GM18508 (cell line): ENCODE measurements around the gene ZFP69.
"Not testable (repeated sequence)": the region's sequence is repeated elsewhere in the genome, so short reads cannot be mapped to it uniquely, and the experiment has no call there.

Experiments used
- ATAC-seq: cut with Tn5 transposase; IDR thresholded peaks from one replicate; pipeline ENCODE4 v1.9.1; 2021; ENCODE audit warnings: moderate number of reproducible peaks; ENCODE audit not compliant: insufficient read depth, unreplicated experiment

The ZFP69 gene

DNA sequence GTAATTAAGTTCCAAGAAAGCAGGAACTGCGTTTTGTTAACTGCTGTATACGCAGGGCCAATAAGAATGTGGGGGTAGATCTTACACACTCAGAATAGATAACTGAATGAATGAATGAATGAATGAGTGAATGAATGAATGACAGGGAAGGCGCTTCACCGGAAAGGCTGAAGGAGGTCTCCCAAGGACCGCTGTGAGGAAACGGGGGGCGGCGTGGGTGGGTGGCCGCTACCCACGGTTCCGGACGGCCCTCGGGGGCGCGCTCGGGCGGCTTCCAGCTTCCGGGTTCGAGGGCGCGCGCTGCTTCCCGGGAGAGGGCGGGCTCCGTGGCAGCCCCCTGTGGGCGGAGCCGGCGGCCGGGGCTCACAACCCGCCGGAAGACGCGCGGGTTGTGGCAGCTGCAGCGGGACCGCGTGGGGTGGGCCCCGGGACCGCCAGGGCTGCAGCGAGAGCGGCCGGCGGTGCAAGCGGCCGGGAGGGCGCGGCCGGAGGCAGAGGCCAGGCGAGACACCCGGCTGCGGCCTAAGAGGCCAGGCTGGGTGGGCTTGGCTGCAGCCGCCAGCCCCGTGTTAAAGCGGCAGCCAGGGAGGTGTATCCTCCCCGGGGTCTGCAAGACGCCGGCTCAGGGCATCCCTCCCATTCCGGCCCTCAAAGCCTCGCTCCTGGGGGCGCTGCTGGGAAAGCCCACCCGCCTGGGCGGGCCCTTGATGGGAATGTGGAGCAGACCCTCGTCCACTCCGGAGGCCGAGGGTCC is at the start of gene ZFP69:
TSS of gene ZFP69 (plus strand) at position 367 of the 754 bp plus-strand sequence. CDS start 2,072 bp downstream, outside the sequence.
- ATAC-seq: no peak

DNA sequence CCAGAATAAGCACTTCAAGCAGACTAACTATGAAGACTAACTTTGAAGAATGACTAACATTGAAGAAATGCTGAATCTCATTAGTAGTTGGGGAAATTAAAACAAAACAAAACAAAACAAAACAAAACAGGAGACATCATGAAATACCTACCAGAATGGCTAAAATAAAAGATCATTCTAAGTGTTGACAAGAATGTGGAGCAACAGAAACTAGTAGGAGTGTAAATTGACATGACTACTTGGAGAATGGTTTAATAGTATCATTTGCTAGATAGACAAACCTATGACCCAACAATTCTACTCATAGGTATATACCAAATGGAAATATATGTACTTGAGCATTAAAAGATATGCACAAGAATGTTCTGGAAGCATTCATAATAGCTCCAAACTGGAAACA is 45.7 kb upstream of the ZFP69 start:
- ATAC-seq: no peak

DNA sequence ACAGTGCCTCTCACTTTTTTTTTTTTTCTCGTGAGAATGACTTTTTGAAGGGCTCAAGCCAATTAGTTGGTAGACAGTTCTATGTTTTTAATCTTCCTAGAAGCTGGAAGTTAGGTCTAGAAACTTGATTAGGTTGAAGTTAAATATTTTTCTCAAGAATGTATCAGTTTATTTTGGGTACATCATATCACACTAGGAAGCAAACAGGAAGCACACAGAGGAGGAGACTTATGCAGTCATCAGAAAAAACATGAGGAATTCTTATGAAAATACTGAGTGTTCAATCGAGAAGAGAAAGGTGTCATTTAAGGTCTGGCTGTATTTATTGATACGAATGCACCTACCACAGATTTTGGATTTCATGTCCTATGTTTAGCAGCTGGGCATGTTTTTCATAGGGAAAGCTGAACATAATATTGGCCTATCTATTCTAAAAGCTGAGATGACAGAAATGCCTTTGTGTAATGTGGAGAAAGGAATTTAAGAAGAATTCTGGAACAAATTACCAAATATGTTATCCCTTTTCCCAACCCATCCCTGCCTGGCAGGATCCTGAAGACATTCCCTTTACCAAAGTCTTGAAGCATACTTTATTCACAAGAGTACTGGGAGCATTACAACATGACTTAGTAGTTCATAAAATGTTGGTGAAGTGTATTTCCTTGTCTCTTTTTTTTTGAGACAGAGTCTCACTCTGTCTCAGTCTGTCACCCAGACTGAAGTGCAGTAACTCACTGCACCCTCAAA is 44.3 kb upstream of the ZFP69 start:
- no peak for ATAC-seq

DNA sequence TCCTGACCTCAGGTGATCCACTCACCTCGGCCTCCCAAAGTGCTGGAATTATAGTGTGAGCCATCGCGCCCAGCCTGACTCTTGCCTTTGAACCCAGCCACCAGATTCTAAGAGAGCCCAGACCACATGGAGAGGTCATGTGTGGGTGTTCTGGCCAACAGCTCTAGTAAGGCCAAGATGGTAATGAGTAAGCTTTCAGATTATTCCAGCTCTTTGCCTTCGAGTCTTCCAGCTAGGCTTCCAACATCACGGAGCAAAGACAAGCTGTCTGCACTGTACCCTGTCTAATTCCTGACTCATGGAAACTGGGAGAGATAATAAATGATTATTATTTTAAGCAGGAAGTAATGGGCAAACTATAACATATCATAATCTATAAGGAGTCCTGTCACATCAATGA is 41.6 kb upstream of the ZFP69 start:
- ATAC-seq: no peak

DNA sequence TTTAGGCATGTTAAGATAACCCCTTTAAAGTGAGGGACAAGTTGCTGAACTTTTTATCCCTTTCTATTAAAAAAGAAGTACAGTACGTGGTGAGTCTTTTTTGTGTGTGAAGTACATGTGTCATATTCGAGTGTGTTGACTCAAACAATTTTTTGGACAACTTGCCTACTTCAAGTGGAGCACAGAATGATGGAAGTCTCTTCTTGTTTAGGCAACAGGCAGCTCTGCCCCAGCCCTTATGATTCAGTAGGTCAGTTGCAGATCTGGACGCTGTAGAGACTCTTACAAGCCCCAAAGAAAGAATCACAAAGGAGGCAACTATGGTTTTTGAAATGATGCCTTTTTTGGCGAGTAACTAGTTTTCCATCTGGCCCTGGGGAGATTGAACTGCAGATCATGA is 41.2 kb upstream of the ZFP69 start:
- ATAC-seq: no peak

DNA sequence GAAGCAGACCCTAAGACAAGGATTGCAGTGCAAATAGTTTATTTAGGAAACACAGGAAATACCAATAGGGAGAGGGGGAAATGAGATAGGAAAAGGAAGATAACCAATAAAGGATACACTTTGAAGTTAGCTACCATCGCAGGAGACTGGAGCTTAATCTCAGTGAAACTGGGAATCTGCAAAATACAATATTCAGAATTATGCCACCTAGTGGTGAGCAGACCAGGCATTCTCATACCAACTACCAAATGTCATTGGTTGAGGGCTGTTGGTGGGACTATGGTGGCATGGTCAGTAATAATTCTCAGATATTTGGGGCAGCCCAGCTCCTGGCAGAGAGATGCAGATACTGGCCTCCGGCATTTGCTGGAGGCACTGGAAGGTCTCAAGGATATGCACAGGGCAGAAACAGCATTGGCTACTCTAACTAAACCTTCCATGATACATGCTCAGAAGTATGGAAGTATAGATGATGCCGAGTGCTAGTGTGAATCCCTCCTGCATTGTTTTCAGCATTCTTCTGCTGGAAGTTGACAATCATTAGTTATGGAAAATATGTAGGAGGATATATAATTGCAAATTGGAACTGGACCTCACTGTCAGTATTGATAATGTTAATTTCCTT is 38.6 kb upstream of the ZFP69 start:
- ATAC-seq: no peak

DNA sequence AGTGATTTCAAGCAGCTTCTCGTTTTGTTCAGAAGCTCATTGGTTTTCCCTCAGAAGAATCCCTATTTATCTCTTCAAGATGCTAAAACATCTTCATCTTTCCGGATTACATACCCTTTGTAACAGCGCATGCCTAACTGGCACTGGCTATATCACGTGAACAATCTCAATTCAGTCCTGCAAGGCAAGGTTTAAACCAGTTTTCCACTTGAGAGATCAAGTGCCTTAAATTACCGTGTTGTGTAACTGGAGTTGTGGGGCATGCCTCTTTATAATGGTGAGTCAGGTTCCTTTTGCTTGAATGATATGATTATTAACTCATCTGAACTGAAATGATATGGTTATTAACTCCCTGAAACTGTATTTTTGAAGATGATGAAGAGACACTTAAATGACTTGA is 37.8 kb upstream of the ZFP69 start:
- ATAC-seq: no peak

DNA sequence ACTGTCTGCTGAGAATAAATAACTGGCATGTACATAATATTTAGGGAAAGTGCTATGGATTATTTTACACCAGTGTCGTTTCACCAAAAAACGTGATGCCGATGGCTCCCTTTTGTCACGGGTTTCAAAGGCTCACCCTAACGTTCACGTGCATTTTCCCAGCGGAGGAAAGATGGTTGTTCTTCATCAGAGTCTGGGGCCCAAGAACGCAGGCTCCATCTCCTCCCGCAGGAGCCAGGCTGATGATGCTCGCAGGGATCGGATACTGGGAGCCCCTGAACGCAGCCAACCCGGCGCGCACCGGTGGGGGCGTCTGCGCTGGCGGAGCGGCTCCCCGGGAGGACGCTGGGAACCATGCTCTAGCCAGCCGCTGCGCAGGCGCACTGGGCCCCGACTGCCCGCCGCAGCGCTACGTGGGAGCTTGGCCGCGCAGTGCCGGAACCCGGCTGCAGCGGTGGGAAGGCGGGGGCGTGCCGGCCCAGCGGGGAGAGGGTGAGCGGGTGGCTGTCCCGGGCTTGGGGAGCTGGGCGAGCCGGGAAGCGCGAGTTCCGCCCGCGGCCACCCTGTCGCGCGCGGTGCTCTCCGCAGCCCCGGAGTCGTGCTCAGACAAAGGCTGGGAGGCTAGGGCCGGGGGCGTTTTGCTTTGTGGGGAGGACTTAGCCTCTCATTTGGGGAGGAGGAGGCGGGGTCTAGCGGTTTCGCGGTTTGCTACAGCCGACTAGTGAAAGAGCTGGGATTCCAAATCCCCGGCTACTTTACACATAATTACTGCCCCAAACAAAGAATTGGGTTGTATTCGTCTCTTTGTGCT is 27.2 kb upstream of the ZFP69 start, which contains the start of gene ZFP69B:
TSS of gene ZFP69B (plus strand) at position 793 of the 811 bp plus-strand sequence. CDS start 486 bp downstream, outside the sequence.
- no peak for ATAC-seq

DNA sequence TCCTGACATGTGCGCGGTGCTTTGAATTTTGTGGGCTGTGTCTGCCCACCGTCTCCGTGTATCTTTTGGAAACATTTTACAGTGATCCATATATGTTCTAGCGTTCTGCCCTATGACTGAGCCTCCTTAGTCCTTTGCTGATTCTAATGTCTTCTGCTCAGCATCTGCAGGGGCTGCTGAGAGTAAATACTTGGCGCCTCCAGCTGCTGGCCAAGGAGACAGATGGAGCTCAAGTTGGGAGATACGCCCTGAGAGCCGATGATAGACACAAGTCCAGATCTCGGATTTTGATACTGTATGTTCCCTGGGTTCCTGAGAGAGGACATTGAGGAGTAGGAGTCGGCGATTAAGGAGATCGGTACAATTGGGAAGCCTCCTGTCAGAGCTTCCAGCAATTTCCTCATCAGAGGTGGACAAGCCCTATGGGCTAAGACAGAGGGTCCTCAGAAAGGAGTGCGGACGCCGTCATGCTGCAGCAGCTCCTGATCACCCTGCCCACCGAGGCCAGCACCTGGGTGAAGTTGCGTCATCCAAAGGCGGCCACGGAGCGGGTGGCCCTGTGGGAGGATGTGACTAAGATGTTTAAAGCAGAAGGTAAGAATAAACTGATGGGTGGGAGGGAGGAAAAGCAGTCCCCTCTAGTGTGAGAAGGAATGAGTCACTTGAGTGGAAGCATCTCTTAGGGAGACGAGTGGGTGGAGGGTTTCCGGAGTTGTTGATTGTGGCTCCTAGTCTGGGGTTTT is 26.4 kb upstream of the ZFP69 start:
- ATAC-seq: no peak

DNA sequence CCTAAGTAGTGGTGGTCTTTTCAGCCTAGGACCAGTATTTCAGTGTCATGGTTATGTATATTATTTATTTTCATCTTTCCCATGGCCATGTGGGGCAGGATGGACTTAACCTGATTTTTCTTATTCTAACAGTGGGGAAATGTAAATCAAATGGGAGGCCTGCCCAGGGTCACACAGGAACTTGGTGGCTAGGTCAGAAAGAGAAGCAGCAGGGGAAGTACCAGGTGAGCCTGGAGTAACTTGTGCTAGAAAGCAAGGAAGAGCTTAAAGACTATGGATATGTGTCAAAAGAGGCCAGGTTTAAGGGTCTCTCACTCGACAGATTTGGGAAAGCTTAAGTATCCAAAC is 25.9 kb upstream of the ZFP69 start:
- ATAC-seq: no peak

DNA sequence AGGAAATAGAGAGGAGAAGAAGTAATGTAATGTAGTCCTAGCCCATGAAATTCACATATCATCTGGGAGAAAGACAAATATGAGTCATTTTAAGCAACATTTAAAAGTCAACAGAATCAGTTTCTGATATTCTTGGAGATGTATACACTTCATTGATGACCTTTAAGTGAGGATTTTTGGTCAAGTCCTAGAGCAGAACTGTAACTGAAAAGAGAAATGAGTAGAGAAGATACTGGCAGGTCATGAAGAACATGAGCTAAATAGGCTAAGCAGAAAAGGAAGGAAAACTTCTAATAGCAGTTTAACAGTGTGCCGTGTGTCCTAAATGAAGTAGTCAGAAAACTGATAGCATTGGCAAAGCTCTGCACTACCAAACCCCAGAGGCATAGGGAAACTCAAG is 22.2 kb upstream of the ZFP69 start:
- ATAC-seq: no peak

DNA sequence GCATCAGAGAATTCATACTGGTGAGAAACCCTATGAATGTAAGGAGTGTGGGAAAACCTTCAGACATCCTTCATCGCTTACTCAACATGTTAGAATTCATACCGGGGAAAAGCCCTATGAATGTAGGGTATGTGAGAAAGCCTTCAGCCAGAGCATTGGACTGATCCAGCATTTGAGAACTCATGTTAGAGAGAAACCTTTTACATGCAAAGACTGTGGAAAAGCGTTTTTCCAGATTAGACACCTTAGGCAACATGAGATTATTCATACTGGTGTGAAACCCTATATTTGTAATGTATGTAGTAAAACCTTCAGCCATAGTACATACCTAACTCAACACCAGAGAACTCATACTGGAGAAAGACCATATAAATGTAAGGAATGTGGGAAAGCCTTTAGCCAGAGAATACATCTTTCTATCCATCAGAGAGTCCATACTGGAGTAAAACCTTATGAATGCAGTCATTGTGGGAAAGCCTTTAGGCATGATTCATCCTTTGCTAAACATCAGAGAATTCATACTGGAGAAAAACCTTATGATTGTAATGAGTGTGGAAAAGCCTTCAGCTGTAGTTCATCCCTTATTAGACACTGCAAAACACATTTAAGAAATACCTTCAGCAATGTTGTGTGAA is 14.0 kb upstream of the ZFP69 start:
- no peak for ATAC-seq

DNA sequence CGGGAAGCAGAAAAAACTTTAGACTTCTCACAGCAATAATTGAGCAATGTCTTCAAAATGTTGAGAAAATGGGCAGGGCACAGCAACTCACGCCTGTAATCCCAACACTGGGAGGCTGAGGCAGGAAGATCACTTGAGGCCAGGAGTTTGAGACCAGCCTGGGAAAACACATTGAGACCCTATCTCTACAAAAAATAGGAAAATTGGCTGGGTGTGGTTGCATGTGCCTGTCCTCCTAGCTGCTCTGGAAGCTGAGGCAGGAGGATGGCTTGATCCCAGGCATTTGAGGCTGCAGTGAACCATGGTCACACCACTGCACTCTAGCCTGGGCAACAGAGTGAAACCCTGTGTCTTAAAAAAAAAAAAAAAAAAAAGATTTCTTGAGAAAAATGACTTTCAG is 7.8 kb upstream of the ZFP69 start:
- no peak for ATAC-seq

DNA sequence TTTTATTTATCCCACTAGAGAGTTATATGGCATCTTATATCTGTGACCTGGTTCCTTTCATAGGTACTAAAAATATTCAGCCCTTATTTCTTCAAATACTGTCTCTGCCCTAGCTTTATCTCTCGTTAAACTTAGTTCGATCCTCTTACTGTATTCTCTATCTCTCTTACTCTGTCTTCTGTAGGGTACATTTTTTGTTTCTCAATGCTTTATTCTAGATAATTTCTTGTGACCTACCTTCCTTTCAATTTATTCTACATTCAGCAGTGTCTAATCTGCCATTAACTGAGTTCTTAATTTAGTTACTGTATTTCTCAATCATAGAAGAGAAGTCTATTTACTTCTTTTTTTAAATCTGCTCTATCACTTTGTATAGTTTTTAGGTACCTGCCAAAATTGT is 1.8 kb upstream of the ZFP69 start:
- ATAC-seq: no peak

DNA sequence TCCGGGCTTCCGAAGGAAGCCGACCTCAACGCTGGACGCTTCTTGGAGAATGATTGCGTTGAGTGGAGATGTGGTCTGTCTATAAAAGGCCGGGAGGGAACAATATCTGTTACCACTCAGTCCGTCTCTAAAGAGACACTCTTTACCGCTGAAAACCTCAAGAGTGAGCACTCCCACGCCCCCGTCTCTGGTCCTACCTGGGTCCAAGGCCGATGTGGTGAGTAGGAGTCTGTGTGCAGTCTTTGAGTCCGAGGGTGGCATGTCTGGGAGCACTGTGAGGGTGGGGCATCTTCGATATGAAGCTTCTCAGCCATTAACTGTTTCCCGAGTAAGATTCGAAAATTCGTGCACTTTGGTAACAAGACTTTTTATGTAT is 576 bp downstream of the ZFP69 start:
- no peak for ATAC-seq

DNA sequence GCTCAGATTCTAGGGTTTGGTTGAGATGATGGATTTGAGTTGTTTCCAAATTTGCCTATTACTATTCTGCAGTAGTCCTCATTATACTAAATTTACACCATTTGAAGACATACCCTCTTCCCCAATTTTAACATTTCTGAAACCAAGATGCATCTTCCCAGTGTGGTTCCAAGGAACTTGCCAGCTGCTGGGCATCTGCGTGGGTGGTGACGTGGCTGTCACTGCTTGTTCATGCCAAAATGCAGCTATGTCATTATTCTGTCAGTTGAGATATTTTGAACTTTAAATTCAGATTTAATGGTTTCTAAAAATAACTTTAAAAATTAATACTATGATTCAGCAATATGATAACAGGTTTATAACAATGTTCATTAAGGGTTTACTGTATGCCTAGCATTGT is 1.2 kb downstream of the ZFP69 start:
- no peak for ATAC-seq

DNA sequence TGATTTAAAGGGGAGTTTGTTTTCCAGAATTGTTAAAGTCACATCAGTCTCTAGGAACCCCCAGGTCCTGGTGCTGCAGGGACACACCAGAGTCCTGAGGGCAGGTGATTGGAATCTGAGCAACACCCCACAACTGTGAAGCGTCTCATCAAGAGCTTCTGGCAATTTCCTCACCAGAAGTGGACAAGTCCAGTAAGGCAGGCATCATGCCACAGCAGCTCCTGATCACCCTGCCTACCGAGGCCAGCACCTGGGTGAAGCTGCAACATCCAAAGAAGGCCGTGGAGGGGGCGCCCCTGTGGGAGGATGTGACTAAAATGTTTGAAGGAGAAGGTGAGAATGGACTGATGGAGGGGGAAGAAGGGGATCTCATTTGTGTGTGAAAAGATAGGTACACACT is 2.1 kb downstream of the ZFP69 start:
- no peak for ATAC-seq

DNA sequence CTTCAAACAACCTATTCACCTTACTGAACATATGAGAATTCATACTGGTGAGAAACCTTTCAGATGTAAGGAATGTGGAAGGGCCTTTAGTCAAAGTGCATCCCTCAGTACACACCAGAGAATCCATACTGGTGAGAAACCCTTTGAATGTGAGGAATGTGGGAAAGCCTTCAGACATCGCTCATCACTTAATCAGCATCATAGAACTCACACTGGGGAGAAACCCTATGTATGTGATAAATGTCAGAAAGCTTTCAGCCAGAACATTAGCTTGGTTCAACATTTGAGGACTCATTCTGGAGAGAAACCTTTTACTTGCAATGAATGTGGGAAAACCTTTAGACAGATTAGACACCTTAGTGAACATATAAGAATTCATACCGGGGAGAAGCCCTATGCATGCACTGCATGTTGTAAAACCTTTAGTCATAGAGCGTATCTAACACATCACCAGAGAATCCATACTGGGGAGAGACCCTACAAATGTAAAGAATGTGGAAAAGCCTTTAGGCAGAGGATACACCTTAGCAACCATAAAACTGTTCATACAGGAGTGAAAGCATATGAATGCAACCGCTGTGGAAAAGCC is 18.3 kb downstream of the ZFP69 start:
- no peak for ATAC-seq

DNA sequence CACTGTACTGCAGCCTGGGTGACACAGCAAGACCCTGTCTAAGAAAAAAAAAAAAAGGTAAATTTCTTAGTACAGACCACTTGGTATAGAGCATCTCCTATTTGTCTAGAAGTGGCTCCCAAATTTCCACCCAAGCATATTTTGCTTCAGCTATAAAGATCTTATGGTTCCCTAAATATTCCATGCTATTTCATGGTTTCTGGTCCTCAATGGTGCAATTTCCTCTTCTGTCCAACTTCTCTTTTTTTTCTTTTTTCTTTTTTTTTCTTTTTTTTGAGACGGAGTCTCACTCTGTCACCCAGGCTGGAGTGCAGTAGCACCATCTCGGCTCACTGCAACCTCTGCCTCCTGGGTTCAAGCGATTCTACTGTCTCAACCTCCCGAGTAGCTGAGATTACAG is 25.6 kb downstream of the ZFP69 start:
- ATAC-seq: not testable (repeated sequence)
